ENCODE measurements around the gene DCAKD.

DCAKD gene

GRCh38 chr17:44977065-44977464 is 74.4 kb downstream of the DCAKD start:
- no peak for TF ChIP-seq CTCF (IDR thresholded peaks at IDR 0.05; ENCODE audit: low read depth, low read length)
- no peak for DNase-seq (ENCODE audit: low read depth in 2 of 2)
- no peak overlapping the region for H3K4me3 ChIP-seq (replicated peaks in 1 of 2; ENCODE audit: low read depth in 2 of 2, low read length in 2 of 2)

GRCh38 chr17:44976206-44976605 is 75.2 kb downstream of the DCAKD start:
- TF ChIP-seq CTCF (IDR thresholded peaks at IDR 0.05; ENCODE audit: low read depth, low read length): no peak
- H3K4me3 ChIP-seq (replicated peaks in 1 of 2; ENCODE audit: low read depth in 2 of 2, low read length in 2 of 2): no peak overlapping the region
- no peak for DNase-seq (ENCODE audit: low read depth in 2 of 2)
